OCI-LY1 (cell line): ENCODE results near the gene GLB1L.

Experiments
- H2AFZ ChIP-seq: fragments of 200-600 bp; sonication (generic), shearing (Covaris generic); 2 replicates; pipeline ENCODE4 v1.6.0; 2014; ENCODE audit warnings: antibody characterized with exemption, mild to moderate bottlenecking, low read length
- H3F3A ChIP-seq: fragments of 200-600 bp; sonication (generic), shearing (Covaris generic); 2 replicates; pipeline ENCODE4 v1.6.0; 2014; ENCODE audit warnings: mild to moderate bottlenecking, antibody characterized with exemption, low read length, moderate library complexity; ENCODE audit not compliant: insufficient read depth
- H3K27ac ChIP-seq: fragments of 200-600 bp; sonication (generic); 2 replicates; pipeline ENCODE4 v1.5.1; 2014; ENCODE audit warnings: low read length, mixed run types, mild to moderate bottlenecking, low read depth; ENCODE audit not compliant: poor library complexity, severe bottlenecking
- H3K27me3 ChIP-seq: fragments of 200-600 bp; sonication (generic); 2 replicates; pipeline ENCODE4 v1.6.0; 2014; ENCODE audit warnings: antibody characterized with exemption, mild to moderate bottlenecking, low read length, moderate library complexity; ENCODE audit not compliant: insufficient read depth
- H3K36me3 ChIP-seq: fragments of 200-600 bp; sonication (generic); 2 replicates; pipeline ENCODE4 v1.6.1; 2014; ENCODE audit warnings: mild to moderate bottlenecking, antibody characterized with exemption, low read length, moderate library complexity, mixed read lengths; ENCODE audit not compliant: insufficient read depth
- H3K4me1 ChIP-seq: fragments of 200-600 bp; sonication (generic); 2 replicates; pipeline ENCODE4 v1.5.1; 2014; ENCODE audit warnings: mild to moderate bottlenecking, low read length, moderate library complexity; ENCODE audit not compliant: insufficient read depth, severe bottlenecking
- H3K4me2 ChIP-seq: fragments of 200-600 bp; sonication (generic), shearing (Covaris generic); 2 replicates; pipeline ENCODE4 v1.6.1; 2014; ENCODE audit warnings: low read length
- H3K4me3 ChIP-seq: fragments of 200-600 bp; sonication (generic); 2 replicates; pipeline ENCODE4 v1.5.1; 2014; ENCODE audit warnings: low read length, low read depth, mild to moderate bottlenecking, mixed read lengths; ENCODE audit not compliant: poor library complexity, severe bottlenecking
- H3K79me2 ChIP-seq: fragments of 200-600 bp; shearing (Covaris generic); 2 replicates; pipeline ENCODE4 v1.6.1; 2016; ENCODE audit warnings: mixed run types, low read length, mixed read lengths; ENCODE audit not compliant: insufficient read depth
- H3K9ac ChIP-seq: fragments of 200-600 bp; sonication (generic), shearing (Covaris generic); 2 replicates; pipeline ENCODE4 v1.6.1; 2014; ENCODE audit warnings: mild to moderate bottlenecking, low read length, mixed read lengths
- H3K9me2 ChIP-seq: fragments of 200-600 bp; sonication (generic), shearing (Covaris generic); 2 replicates; pipeline ENCODE4 v1.6.1; 2014; ENCODE audit warnings: low read depth, mild to moderate bottlenecking, low read length, mixed read lengths
- H3K9me3 ChIP-seq: fragments of 200-600 bp; shearing (Covaris generic); 2 replicates; pipeline ENCODE4 v1.6.1; 2014; ENCODE audit warnings: low read length, mixed read lengths
- H4K20me1 ChIP-seq: fragments of 200-600 bp; sonication (generic), shearing (Covaris generic); 2 replicates; pipeline ENCODE4 v1.6.0; 2016; ENCODE audit warnings: mild to moderate bottlenecking, low read length; ENCODE audit not compliant: insufficient read depth
- EZH2 ChIP-seq: fragments of 200-600 bp; sonication (generic), shearing (Covaris generic); IDR thresholded peaks from 2 replicates; pipeline ENCODE4 v1.8.0; 2017; ENCODE audit warnings: borderline replicate concordance, mixed run types, mild to moderate bottlenecking, antibody characterized with exemption, low read length, moderate library complexity, mixed read lengths
- TF ChIP-seq, protein P1 (sequence below): fragments of 200-600 bp; sonication (generic), shearing (Covaris generic); IDR thresholded peaks from 2 replicates; pipeline ENCODE4 v1.5.1; 2017; ENCODE audit warnings: mild to moderate bottlenecking, antibody characterized with exemption, low read length, moderate library complexity, mixed read lengths

The GLB1L gene

DNA sequence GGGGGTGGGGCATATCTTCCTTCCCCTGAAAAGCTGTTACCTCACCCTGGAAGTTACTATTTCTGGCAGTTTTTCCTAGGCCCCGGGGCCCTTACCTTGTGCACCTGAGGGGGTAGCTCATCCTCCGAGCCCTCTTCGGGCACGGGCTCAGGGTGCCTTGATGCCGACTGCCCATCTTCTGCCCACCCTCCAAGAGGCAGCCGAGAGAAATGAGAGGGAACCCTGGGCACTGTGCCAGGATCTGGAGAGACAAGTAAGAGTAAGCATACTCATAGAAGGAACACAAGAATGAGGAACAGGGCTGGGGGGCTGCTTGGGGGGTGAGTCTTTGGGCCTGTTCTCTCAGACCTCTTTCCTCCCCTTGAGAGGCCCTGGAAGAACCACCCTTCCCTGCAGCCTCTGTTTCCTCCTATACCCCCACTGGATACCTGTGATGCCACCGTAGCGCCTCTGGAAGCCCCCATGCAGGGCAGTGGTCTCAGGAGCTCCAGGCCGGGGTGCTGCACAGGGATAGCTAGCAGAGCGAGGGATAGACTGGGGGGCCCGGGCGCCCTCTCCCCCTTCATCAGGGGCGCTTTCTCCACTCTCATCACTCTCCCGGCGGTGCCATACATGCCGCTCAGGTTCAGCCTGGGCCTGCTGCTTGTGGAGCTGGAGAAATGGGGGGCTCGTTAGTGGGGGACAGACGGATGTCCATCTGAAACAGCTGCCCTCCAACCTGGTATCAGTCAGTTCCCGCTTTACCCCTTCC, 24.4 kb downstream of the GLB1L start:
- Histone ChIP-seq H3K9me2 (no peaks in the 10 kb centered on the region), H3K9ac (no peak overlapping the region), H3K27ac (no peak overlapping the region), H2AFZ (no peak overlapping the region), H3K27me3 (no peaks in the 10 kb centered on the region), H3F3A (no peaks in the 10 kb centered on the region), H3K4me1 (peaks cover 21% of the 10 kb centered on the region), H3K9me3 (no peaks in the 10 kb centered on the region), H4K20me1 (no peaks in the 10 kb centered on the region), H3K79me2 (no peaks in the 10 kb centered on the region), H3K4me3 (no peak overlapping the region), H3K4me2 (no peak overlapping the region), H3K36me3 (peaks cover 73% of the 10 kb centered on the region)
- no peak for TF ChIP-seq EZH2
- TF ChIP-seq, protein P1, sequence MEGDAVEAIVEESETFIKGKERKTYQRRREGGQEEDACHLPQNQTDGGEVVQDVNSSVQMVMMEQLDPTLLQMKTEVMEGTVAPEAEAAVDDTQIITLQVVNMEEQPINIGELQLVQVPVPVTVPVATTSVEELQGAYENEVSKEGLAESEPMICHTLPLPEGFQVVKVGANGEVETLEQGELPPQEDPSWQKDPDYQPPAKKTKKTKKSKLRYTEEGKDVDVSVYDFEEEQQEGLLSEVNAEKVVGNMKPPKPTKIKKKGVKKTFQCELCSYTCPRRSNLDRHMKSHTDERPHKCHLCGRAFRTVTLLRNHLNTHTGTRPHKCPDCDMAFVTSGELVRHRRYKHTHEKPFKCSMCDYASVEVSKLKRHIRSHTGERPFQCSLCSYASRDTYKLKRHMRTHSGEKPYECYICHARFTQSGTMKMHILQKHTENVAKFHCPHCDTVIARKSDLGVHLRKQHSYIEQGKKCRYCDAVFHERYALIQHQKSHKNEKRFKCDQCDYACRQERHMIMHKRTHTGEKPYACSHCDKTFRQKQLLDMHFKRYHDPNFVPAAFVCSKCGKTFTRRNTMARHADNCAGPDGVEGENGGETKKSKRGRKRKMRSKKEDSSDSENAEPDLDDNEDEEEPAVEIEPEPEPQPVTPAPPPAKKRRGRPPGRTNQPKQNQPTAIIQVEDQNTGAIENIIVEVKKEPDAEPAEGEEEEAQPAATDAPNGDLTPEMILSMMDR, result no peak

- H3K27me3 ChIP-seq, result no peaks in the 10 kb centered on the region
- H3K36me3 ChIP-seq, result peaks cover 70% of the 10 kb centered on the region
- H3K9me2 ChIP-seq, result no peaks in the 10 kb centered on the region
- H2AFZ ChIP-seq, result no peak overlapping the region
- no peak overlapping the region for H3K4me2 ChIP-seq
- H3K9me3 ChIP-seq, result no peaks in the 10 kb centered on the region
- H3K79me2 ChIP-seq, result no peaks in the 10 kb centered on the region
- no peak overlapping the region for H3K4me3 ChIP-seq
- no peaks in the 10 kb centered on the region for H4K20me1 ChIP-seq
- no peak overlapping the region for H3K27ac ChIP-seq
- H3K9ac ChIP-seq, result no peak overlapping the region
- H3F3A ChIP-seq, result no peaks in the 10 kb centered on the region
- TF ChIP-seq EZH2, result no peak
- TF ChIP-seq, protein P1, result no peak
- peaks cover 21% of the 10 kb centered on the region for H3K4me1 ChIP-seq
Measured at GRCh38 chr2:219219784-219220532, 25.3 kb downstream of the GLB1L start.

DNA sequence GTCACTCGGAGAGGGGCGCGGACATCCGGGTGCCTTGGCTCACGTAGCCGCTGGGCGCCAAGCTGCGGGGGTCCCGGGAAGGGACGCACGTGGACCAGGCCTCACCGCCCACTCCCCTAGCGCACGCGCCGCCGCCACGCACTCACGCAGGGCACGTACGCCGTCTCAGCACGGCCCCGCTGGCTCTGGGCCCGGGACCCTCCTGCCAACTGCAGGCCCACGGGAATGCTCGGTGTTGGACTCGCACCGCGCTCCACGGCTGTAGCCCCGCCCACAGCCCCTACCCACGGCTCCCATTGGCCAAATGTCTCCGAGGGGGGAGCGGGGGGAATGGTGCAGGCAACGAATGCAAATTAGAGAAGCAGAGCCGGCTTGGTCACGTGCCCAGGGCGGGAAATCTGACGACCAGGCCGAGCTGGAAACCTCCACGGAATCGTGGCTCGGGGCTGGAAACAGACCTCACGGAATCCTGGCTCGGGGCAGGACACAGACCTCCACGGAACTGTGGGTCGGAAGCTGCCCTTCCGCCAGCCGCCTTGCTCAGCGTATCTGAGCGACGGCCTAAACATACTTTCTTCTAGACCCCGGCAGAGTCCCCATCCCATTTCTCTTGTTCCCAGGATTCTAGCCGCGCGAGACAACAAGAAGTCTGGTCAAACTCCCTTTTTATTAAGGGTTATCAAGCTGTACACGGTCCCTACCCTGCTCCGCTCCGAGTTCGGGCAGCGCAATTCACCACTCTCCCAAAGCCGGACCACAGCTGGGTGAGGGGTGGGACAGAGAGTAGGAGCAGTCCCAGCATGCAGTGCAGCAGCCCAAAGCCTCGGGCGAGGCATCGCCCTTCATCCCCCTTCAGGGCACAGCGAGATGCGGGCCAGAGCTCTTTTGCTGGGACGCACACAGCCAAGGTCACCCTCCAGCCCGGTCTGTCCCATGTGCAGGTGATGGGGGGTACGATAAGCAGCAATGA, 26.2 kb downstream of the GLB1L start, which contains the start of gene ABCB6:
ABCB6 (minus strand) TSS at position 227 of the 970 bp plus-strand sequence. CDS start 285 bp downstream, outside the sequence.
- no peaks in the 10 kb centered on the region for H3F3A ChIP-seq
- H2AFZ ChIP-seq, result no peak within 1 kb of the TSS
- H3K4me2 ChIP-seq, result peak within 1 kb of the TSS; percentile 92
- H3K4me1 ChIP-seq, result peaks cover 21% of the 10 kb centered on the region
- no peaks in the 10 kb centered on the region for H3K9me3 ChIP-seq
- peak within 1 kb of the TSS; percentile 86 for H3K9ac ChIP-seq
- no peaks in the 10 kb centered on the region for H3K79me2 ChIP-seq
- peak within 1 kb of the TSS; percentile 54 for H3K27ac ChIP-seq
- H3K9me2 ChIP-seq, result no peaks in the 10 kb centered on the region
- H3K27me3 ChIP-seq, result no peaks in the 10 kb centered on the region
- TF ChIP-seq, protein P1, result no peak
- TF ChIP-seq EZH2, result no peak
- H3K36me3 ChIP-seq, result peaks cover 70% of the 10 kb centered on the region; the same call in 1 of the 2 replicates
- no peaks in the 10 kb centered on the region for H4K20me1 ChIP-seq
- peak within 1 kb of the TSS; percentile 84 for H3K4me3 ChIP-seq
